Activated effector memory CD4-positive, alpha-beta T cell treated with anti-CD3 and anti-CD28 coated beads, Interleukin-2, amount 50 U/mL, for 16 hours (primary cell): ENCODE results near the gene AKAP6.
"Not testable (repeated sequence)": the region's sequence is repeated elsewhere in the genome, so short reads cannot be mapped to it uniquely, and the experiment has no call there.

Experiments used
- DNase-seq: peaks from one replicate; pipeline ENCODE4 v3.0.0-alpha.2; 2020

Gene AKAP6

GRCh38 chr14:32332415-32333316 lies 3.6 kb downstream of the AKAP6 start:
- DNase-seq, result no peak

- no peak for DNase-seq
Observed at GRCh38 chr14:32336702-32337101, 7.6 kb downstream of the AKAP6 start.

- no peak for DNase-seq
Observed at GRCh38 chr14:32337759-32338158, 8.7 kb downstream of the AKAP6 start.

GRCh38 chr14:32339188-32339587 lies 10.1 kb downstream of the AKAP6 start:
- no peak for DNase-seq

- no peak for DNase-seq
Observed at GRCh38 chr14:32341947-32342846, 13.1 kb downstream of the AKAP6 start.

GRCh38 chr14:32342847-32343194 lies 13.7 kb downstream of the AKAP6 start:
- no peak for DNase-seq

- DNase-seq, result no peak
Observed at GRCh38 chr14:32343926-32344430, 14.9 kb downstream of the AKAP6 start.

- DNase-seq, result no peak
Observed at GRCh38 chr14:32345311-32345791, 16.3 kb downstream of the AKAP6 start.

- no peak for DNase-seq
Observed at GRCh38 chr14:32349322-32349721, 20.2 kb downstream of the AKAP6 start.

- no peak for DNase-seq
Observed at GRCh38 chr14:32350020-32350419, 20.9 kb downstream of the AKAP6 start.

GRCh38 chr14:32352631-32353030 lies 23.5 kb downstream of the AKAP6 start:
- no peak for DNase-seq

- DNase-seq, result no peak
Observed at GRCh38 chr14:32354716-32355115, 25.6 kb downstream of the AKAP6 start.

- DNase-seq, result no peak
Observed at GRCh38 chr14:32358781-32359180, 29.7 kb downstream of the AKAP6 start.

- no peak for DNase-seq
Observed at GRCh38 chr14:32361674-32362073, 32.6 kb downstream of the AKAP6 start.

GRCh38 chr14:32363761-32364160 lies 34.7 kb downstream of the AKAP6 start:
- DNase-seq, result no peak

- DNase-seq, result no peak
Observed at GRCh38 chr14:32364941-32365340, 35.8 kb downstream of the AKAP6 start.

- no peak for DNase-seq
Observed at GRCh38 chr14:32366256-32366879, 37.3 kb downstream of the AKAP6 start.

GRCh38 chr14:32366986-32367385 lies 37.9 kb downstream of the AKAP6 start:
- DNase-seq, result no peak

GRCh38 chr14:32367516-32367915 lies 38.4 kb downstream of the AKAP6 start:
- DNase-seq, result no peak

GRCh38 chr14:32368107-32368506 lies 39.0 kb downstream of the AKAP6 start:
- no peak for DNase-seq

- DNase-seq, result no peak
Observed at GRCh38 chr14:32370714-32371113, 41.6 kb downstream of the AKAP6 start.

GRCh38 chr14:32372154-32372553 lies 43.1 kb downstream of the AKAP6 start:
- DNase-seq, result no peak

GRCh38 chr14:32373174-32373573 lies 44.1 kb downstream of the AKAP6 start:
- DNase-seq, result not testable (repeated sequence)
